ENCODE results near the gene UQCR10.

Gene UQCR10

GRCh38 chr22:29787371-29787980 is 20.3 kb downstream of the UQCR10 start:
- no peak for DNase-seq (ENCODE audit: low read depth)
- no peak overlapping the region for H3K4me3 ChIP-seq (ENCODE audit: low read length)
- TF ChIP-seq, protein P1, sequence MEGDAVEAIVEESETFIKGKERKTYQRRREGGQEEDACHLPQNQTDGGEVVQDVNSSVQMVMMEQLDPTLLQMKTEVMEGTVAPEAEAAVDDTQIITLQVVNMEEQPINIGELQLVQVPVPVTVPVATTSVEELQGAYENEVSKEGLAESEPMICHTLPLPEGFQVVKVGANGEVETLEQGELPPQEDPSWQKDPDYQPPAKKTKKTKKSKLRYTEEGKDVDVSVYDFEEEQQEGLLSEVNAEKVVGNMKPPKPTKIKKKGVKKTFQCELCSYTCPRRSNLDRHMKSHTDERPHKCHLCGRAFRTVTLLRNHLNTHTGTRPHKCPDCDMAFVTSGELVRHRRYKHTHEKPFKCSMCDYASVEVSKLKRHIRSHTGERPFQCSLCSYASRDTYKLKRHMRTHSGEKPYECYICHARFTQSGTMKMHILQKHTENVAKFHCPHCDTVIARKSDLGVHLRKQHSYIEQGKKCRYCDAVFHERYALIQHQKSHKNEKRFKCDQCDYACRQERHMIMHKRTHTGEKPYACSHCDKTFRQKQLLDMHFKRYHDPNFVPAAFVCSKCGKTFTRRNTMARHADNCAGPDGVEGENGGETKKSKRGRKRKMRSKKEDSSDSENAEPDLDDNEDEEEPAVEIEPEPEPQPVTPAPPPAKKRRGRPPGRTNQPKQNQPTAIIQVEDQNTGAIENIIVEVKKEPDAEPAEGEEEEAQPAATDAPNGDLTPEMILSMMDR (conservative IDR thresholded peaks at IDR 0.05; ENCODE audit: low read depth, low read length): no peak

- no peak for DNase-seq (ENCODE audit: low read depth)
- TF ChIP-seq, protein P1 (conservative IDR thresholded peaks at IDR 0.05; ENCODE audit: low read depth, low read length): no peak
- no peak overlapping the region for H3K4me3 ChIP-seq (ENCODE audit: low read length)
Observed at GRCh38 chr22:29788339-29789279, 21.4 kb downstream of the UQCR10 start.

DNA sequence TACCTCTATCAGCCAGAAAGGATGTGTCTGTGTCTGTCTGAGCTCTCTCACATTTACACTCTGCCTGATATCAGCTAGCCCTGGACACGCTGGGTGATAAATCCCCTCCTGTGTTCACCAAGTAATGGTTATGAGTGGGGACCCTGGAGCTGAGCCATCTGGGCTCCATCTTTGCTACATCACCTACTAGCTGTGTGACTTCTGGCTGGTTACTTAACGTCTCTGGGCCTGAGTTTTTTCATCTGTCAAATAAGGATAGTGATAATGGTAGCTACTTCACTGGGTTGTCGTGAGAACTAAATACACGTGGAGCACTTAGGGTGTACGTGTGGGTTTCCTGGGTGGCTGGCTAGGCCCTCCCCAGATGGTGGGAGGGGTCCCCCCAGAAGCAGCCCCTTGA is 22.9 kb downstream of the UQCR10 start:
- H3K4me3 ChIP-seq (ENCODE audit: low read length): no peak overlapping the region
- TF ChIP-seq, protein P1 (conservative IDR thresholded peaks at IDR 0.05; ENCODE audit: low read depth, low read length): no peak

DNA sequence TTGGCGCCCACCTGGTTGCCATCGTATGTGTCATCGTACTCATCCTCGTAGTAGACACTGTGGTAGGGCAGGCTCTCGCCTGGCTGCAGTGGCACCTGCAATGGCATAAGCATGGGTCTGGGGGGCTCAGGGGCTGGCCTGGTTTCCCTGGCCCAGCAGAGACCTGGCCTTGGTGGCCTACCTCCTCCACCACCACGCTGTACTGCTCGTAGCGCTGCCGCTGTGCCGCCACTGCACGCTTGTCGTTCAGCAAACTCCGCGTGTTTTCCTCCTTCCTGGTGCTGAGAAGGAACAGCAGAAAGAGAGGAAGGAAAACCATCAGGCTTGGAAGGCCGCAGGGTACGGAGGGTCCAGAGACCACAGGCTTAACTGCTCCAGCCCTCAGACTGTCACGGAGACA is 26.2 kb downstream of the UQCR10 start:
- no peak overlapping the region for H3K4me3 ChIP-seq (ENCODE audit: low read length)
- TF ChIP-seq, protein P1 (conservative IDR thresholded peaks at IDR 0.05; ENCODE audit: low read depth, low read length): no peak
- DNase-seq (ENCODE audit: low read depth): no peak

More for the DNA sequence above, 22.9 kb downstream of the UQCR10 start:
- no peak for DNase-seq (ENCODE audit: low read depth)

GRCh38 chr22:29795663-29796062 is 28.5 kb downstream of the UQCR10 start:
- TF ChIP-seq, protein P1 (conservative IDR thresholded peaks at IDR 0.05; ENCODE audit: low read depth, low read length): no peak
- no peak overlapping the region for H3K4me3 ChIP-seq (ENCODE audit: low read length)
- no peak for DNase-seq (ENCODE audit: low read depth)

DNA sequence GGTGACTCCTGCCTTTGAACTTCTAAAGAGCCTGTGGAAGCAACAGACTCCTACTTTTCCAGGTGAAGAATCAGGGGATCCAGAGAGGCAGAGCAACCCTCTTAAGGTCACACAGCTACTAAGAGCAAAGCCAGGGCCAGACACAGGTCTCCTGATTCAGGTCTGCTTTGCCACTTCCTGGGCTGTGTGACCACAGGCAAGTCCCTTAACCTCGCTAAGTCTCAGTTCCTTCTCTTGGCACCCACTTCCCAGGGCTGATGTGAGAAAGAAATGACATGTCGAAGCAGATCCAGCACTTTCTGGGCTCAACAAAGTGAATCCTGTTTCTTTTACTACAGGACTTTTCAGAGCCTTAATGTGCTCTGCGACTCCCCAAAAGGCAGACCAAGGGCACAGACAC is 30.2 kb downstream of the UQCR10 start:
- DNase-seq (ENCODE audit: low read depth): no peak
- TF ChIP-seq, protein P1 (conservative IDR thresholded peaks at IDR 0.05; ENCODE audit: low read depth, low read length): no peak
- H3K4me3 ChIP-seq (ENCODE audit: low read length): no peak overlapping the region

Data from retinal pigment epithelial cell (primary cell).